HG03175 (cell line): ENCODE measurements around the gene CAMK2B.

Source experiments
- ATAC-seq: cut with Tn5 transposase; IDR thresholded peaks from one replicate; pipeline ENCODE4 v1.9.1; 2021; ENCODE audit warnings: mild to moderate bottlenecking, moderate library complexity; ENCODE audit not compliant: unreplicated experiment

Gene CAMK2B

DNA sequence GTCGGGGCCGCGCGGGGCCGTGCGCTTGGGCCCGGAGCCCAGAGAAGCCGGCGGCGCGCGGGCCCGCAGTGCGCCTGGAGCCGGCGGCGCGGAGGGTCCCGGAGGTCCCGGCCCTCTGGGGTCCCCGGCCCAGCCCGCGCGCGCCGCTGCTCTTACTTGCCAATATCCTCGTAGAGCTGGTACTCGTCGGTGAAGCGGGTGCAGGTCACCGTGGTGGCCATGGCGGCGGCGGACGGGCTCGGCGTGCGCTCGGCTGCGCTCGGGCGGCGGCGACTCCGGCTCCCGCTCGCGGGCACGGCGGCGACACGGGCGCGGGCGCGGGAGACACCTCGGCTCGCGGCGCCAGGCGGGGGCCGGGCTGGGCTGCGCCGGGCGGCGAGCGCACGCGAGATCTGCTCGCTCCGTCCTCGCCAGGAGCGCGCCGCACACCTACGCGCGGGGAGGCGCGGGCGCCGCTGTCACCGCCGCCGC, at the start of gene CAMK2B:
Gene CAMK2B, minus strand, starts transcription at position 394 of the 471 bp plus-strand sequence. Its CDS starts 173 bp downstream, at position 221.
- no peak for ATAC-seq

GRCh38 chr7:44374007-44374763, 48.8 kb upstream of the CAMK2B start:
- ATAC-seq, result no peak

DNA sequence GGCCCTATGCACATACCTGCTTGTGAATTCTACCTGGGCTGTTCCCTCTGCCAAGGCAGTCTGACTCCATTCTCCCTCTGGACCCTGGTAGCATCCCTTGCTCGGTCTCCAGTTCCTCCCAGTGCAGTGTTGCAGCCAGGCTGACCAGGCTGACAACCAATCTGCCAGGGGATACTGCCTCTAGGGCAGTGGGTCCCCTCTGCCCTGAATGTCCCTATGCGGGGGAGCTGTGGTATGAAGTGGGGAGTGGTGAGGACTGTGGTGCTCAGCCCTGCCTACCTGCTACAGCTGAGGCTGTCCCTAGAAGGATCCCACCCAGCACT, 48.0 kb upstream of the CAMK2B start:
- ATAC-seq, result no peak

DNA sequence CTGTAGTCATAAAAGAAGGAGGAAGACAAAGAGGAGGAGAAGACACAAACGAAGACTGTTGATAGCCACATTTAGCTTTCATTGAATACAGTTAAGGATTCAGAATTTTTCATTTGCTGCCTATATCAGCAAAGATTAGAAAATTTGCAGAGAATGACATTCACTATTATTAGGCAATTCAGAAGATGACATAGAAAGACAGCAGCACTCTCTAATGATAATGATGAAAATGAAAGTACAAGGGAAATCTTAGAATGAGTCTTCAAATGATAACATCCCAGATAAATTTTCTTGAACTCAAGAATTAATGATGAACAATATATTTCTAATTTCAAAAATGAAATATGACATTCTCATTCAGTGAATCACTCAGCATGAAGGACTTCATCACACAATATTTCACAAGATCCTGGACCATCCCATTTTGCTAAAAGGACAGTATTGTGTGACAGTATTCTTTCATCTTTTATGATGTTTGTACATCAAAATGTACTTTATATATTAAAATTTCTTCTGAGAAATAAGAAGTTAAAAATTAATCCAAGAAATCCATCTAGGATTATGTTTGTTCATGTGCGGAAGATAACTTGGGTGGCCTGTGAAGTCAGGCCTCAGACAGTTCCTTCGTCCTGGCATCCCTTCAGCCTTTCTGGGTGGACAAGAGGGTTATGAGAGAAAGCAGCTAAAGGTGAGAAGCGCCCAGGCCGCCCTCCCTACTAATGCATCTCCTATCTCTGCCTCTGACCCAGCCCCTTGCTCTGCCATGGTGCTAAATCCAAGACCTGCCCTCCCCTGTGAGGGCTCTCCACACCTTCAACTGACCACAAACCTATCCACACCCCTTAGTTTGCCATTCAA, 47.4 kb upstream of the CAMK2B start:
- no peak for ATAC-seq

GRCh38 chr7:44368885-44369284, 43.5 kb upstream of the CAMK2B start:
- ATAC-seq, result no peak

DNA sequence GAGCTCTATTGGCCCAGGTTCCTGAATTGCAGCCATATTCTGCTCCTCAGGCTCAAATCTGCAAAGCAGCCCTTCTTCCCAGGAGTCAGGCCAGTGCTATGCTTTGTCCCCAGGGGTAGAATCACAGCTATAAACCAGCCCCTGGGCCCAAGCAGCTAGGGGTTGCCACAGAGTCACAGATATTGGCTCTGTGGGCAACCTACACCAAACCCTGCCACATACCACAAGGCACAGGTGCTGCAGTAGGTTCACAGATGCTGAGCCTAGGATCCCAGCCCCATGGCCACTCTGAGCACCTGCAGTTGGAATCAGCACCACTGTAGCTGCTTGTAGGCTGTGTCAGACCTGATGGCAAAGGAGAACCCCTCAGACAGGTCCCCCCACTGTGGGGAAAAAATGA, 43.1 kb upstream of the CAMK2B start:
- ATAC-seq, result no peak

- no peak for ATAC-seq
These were observed 42.2 kb upstream of the CAMK2B start for GRCh38 chr7:44367475-44368043.

GRCh38 chr7:44366986-44367385, 41.6 kb upstream of the CAMK2B start:
- no peak for ATAC-seq

- no peak for ATAC-seq
These were observed 28.3 kb upstream of the CAMK2B start for GRCh38 chr7:44353668-44354067.

- no peak for ATAC-seq
These were observed 23.7 kb upstream of the CAMK2B start for GRCh38 chr7:44348851-44349781.

DNA sequence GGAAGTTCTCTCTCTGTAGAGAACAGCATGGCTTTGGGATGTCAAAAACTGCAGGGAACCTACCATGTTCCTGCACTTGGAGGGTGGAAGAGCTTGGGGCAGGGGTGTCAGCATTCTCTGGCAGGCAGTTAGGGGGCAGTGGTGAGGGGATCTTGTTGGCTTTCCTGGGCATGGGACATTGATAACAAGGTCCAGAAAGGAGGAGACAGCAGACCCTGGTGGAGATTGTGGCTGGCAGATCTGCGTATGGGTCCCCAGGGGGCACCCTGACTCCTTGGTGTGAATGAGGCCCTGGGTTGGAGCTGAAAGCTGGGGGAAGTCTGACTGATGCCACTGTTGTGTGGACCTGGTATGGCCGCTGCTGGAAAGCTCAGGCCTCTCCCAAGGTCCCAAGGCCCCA, 22.9 kb upstream of the CAMK2B start:
- ATAC-seq, result no peak

DNA sequence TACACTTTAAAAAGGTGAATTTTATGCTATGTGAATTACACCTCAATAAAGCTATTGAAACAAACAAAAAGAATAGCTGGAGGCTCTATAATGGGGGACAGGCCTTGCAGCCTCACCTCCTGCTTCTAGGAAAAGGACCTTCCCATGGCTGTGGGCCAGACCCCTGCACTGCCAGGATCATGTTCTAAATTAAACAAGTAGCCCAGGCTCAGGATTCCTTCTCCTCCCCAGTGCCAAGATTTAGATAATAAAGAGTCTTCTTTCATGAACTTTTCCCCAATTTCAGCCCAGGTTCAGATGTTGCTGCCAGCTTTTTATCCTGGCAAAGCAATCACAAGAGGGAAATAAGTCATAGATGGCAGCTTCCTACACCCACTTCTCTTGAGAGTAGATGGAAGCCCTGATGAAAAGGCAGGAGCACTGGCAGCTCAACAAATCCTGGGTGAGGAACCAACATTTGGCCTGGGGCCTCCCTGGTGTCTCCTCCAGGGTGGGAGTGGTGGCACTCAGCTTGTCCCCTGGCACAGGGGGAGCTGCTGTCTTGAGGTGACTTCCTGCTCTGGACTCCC, 22.2 kb upstream of the CAMK2B start:
- ATAC-seq, result no peak

DNA sequence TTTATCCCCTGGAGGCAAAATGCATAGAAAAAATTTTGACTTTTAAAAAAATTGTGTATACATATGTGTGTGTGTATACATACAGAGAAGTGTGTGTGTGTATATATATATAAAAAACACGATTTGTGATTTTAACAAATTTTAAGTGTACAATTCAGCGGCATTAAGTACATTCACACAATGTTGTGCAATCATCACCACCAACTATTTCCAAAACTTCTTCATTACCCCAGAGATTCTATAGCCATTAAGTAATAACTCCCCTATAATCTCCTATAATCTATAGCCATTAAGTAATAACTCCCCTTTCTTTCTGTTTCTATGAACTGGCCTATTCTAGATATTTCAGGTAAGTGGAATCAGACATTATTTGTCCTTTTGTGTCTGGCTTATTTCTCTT, 20.7 kb upstream of the CAMK2B start:
- ATAC-seq, result no peak

GRCh38 chr7:44341401-44341800, 16.0 kb upstream of the CAMK2B start:
- no peak for ATAC-seq

DNA sequence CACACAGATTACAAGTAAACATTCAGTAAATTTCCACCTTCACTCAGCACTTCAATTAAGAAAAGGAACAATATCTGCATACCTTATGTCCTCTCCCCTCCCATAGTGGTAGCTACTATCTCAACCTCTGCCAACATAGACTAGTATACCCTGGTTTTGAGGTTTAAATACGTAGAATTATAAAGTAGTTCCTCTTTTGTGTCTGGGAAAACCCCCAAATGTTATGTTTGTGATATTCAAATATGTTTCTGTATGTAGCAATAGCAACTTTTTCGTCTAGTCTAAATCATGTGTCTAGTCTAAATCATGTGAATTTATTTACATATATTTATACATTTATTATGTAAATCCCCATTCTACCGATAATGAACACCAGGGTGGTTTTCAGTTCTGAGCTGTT, 13.2 kb upstream of the CAMK2B start:
- ATAC-seq, result no peak

- ATAC-seq, result no peak
These were observed 11.1 kb upstream of the CAMK2B start for GRCh38 chr7:44336491-44336890.

DNA sequence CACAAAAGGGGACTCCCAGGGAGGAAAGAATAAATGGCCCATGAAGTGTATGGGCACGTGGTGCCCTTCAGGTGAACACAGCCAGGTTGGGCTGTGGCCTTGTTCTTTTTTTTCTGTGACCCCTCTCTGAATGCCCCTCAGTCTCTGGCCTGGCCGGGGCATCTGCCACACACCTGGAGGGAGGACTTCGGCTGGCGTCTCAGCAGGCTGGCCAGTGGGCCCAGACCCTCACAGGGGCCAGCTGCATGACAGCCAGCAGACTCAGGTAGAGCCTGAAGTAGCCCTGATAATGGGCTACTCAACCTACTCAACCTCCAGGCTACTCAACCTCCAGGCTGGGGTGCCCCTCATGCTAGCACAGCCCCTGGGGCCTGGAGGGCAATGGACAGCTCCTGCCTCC, 9.8 kb upstream of the CAMK2B start:
- no peak for ATAC-seq

DNA sequence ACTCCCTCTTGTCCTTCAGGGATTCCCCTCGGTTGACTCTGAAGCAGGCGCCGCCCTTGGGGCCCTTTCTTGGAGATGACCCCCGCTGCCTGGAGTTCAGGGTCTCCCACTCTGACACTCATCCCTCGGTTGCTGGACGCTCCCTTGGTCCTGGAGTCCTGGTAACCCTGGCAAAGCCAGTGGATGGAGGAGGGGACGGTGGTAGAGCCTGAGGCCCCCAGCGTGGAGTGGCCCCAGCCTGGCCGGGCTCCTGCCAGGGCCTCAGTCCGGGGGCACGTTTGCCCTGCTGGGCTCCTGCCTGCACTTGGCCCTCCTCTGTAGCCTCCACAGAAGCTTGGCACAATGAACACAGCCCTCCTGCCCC, 9.3 kb upstream of the CAMK2B start:
- no peak for ATAC-seq

- ATAC-seq, result no peak
These were observed 8.7 kb upstream of the CAMK2B start for GRCh38 chr7:44333911-44334733.

DNA sequence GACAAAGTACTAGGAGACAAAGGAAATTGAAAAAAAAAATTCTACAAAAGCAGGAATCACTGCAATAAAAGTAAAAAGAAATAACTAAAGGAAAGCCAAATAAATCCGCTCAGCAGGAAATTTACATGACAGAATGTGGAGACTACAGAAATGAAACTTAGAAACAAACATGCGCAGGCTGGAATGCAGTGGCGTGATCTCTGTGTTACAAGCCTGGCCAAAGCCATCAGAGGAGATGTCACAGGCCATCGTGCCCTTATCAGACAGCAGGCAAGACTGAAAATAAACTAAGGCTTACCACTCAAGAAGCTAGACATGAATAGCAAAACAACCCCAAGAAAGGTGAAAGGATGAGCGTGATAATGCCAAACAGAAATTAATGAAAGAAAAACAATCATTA, 6.3 kb upstream of the CAMK2B start:
- ATAC-seq, result no peak
